ENCODE results near the gene AFAP1. TPM values are rescaled to one million over a fixed set of nuclear protein-coding genes. Genes with fewer than 3 reads are reported as not detected.
A peak's percentile ranks its signal among the peaks of the same experiment; 100 is the strongest.

AFAP1 gene
- total RNA-seq, 2 donors from 2014 or later, result 18.2 to 22.5 TPM

GRCh38 chr4:7864685-7865084 lies 75.0 kb downstream of the AFAP1 start:
- no peak overlapping the region for H3K9ac ChIP-seq (ENCODE audit: extremely low read depth, low read length, poor library complexity, severe bottlenecking)
- no peak for TF ChIP-seq CTCF (conservative IDR thresholded peaks at IDR 0.05)
- no peaks in the 10 kb centered on the region for H3K9me3 ChIP-seq (ENCODE audit: control insufficient read depth, low read length)
- H3K36me3 ChIP-seq (ENCODE audit: control insufficient read depth, insufficient read depth, low read length), result peaks cover 55% of the 10 kb centered on the region
- no peaks in the 10 kb centered on the region for H3K27me3 ChIP-seq (ENCODE audit: control insufficient read depth, insufficient read depth, low read length, poor library complexity, severe bottlenecking)
- no peak overlapping the region for H3K27ac Mint-ChIP-seq
- H3K27ac ChIP-seq (ENCODE audit: low read depth, low read length), result no peak overlapping the region
- peaks cover 1% of the 10 kb centered on the region for H3K27me3 Mint-ChIP-seq (ENCODE audit: insufficient read depth)
- no peak overlapping the region for H3K4me3 ChIP-seq (ENCODE audit: low read length)
- 80 to 96% methylated on average over 1 to 2 of the region's 2 CpGs for WGBS, 2 experiments (ENCODE audit: insufficient coverage in 1 of 2, insufficient read length in 1 of 2)
- DNase-seq, result no peak
- peaks cover 5% of the 10 kb centered on the region for H3K4me1 ChIP-seq (ENCODE audit: control insufficient read depth, insufficient read depth, low read length)
- H3K9me3 Mint-ChIP-seq, result peaks cover 8% of the 10 kb centered on the region
- no peak overlapping the region for H3K4me3 Mint-ChIP-seq
- H3K4me1 Mint-ChIP-seq, result peaks cover 20% of the 10 kb centered on the region
- H3K36me3 Mint-ChIP-seq (ENCODE audit: low read depth), result peaks cover 45% of the 10 kb centered on the region

- no peak for DNase-seq
- peaks cover 5% of the 10 kb centered on the region for H3K4me1 ChIP-seq (ENCODE audit: control insufficient read depth, insufficient read depth, low read length)
- WGBS, 2 experiments (ENCODE audit: insufficient coverage in 1 of 2, insufficient read length in 1 of 2), result 90 to 91% methylated on average over 3 to 4 of the region's 4 CpGs
- H3K9me3 Mint-ChIP-seq, result peaks cover 8% of the 10 kb centered on the region
- TF ChIP-seq CTCF (conservative IDR thresholded peaks at IDR 0.05), result no peak
- peaks cover 42% of the 10 kb centered on the region for H3K36me3 Mint-ChIP-seq (ENCODE audit: low read depth)
- H3K27me3 ChIP-seq (ENCODE audit: control insufficient read depth, insufficient read depth, low read length, poor library complexity, severe bottlenecking), result no peaks in the 10 kb centered on the region
- H3K27me3 Mint-ChIP-seq (ENCODE audit: insufficient read depth), result peaks cover 1% of the 10 kb centered on the region
- peaks cover 57% of the 10 kb centered on the region for H3K36me3 ChIP-seq (ENCODE audit: control insufficient read depth, insufficient read depth, low read length)
- H3K27ac ChIP-seq (ENCODE audit: low read depth, low read length), result no peak overlapping the region
- H3K27ac Mint-ChIP-seq, result no peak overlapping the region
- H3K4me3 ChIP-seq (ENCODE audit: low read length), result no peak overlapping the region
- no peaks in the 10 kb centered on the region for H3K9me3 ChIP-seq (ENCODE audit: control insufficient read depth, low read length)
- H3K4me3 Mint-ChIP-seq, result no peak overlapping the region
- H3K9ac ChIP-seq (ENCODE audit: extremely low read depth, low read length, poor library complexity, severe bottlenecking), result no peak overlapping the region
- peaks cover 20% of the 10 kb centered on the region for H3K4me1 Mint-ChIP-seq
Observed at GRCh38 chr4:7863911-7864681, 75.6 kb downstream of the AFAP1 start.

- peak overlapping the region; percentile 41 for H3K27ac Mint-ChIP-seq
- Histone ChIP-seq H3K27ac (ENCODE audit: low read depth, low read length) (peak overlapping the region; percentile 47), H3K4me1 (ENCODE audit: control insufficient read depth, insufficient read depth, low read length) (peaks cover 5% of the 10 kb centered on the region)
Observed at GRCh38 chr4:7862561-7863192, 77.0 kb downstream of the AFAP1 start.

More at GRCh38 chr4:7862561-7863192, 77.0 kb downstream of the AFAP1 start:
- Mint-ChIP-seq H3K36me3 (ENCODE audit: low read depth) (peaks cover 36% of the 10 kb centered on the region), H3K27me3 (ENCODE audit: insufficient read depth) (peaks cover 1% of the 10 kb centered on the region), H3K9me3 (peaks cover 8% of the 10 kb centered on the region), H3K4me1 (peaks cover 20% of the 10 kb centered on the region), H3K4me3 (no peak overlapping the region)
- Histone ChIP-seq H3K36me3 (ENCODE audit: control insufficient read depth, insufficient read depth, low read length) (peaks cover 48% of the 10 kb centered on the region), H3K4me3 (ENCODE audit: low read length) (no peak overlapping the region), H3K9ac (ENCODE audit: extremely low read depth, low read length, poor library complexity, severe bottlenecking) (no peak overlapping the region), H3K27me3 (ENCODE audit: control insufficient read depth, insufficient read depth, low read length, poor library complexity, severe bottlenecking) (no peaks in the 10 kb centered on the region), H3K9me3 (ENCODE audit: control insufficient read depth, low read length) (no peaks in the 10 kb centered on the region)
- no peak for TF ChIP-seq CTCF (conservative IDR thresholded peaks at IDR 0.05)
- DNase-seq, result peak; percentile 43
- WGBS, 2 experiments (ENCODE audit: insufficient coverage in 1 of 2, insufficient read length in 1 of 2), result 82 to 83% methylated on average over 13 to 16 of the region's 16 CpGs
